Skeletal muscle satellite cell (primary cell): ENCODE data around the gene NISCH.

ENCODE experiments used
- H3K27me3 ChIP-seq: 2 replicates; pipeline ENCODE4 v1.7.0; 2013; ENCODE audit warnings: low read length; ENCODE audit not compliant: control insufficient read depth, insufficient read depth
- H3K36me3 ChIP-seq: 2 replicates; pipeline ENCODE4 v1.7.0; 2013; ENCODE audit warnings: mild to moderate bottlenecking, control low read depth, low read length; ENCODE audit not compliant: insufficient read depth
- H3K4me1 ChIP-seq: 2 replicates; pipeline ENCODE4 v1.7.0; 2013; ENCODE audit warnings: low read length; ENCODE audit not compliant: control insufficient read depth, insufficient read depth
- H3K4me2 ChIP-seq: 2 replicates; pipeline ENCODE4 v1.7.0; 2013; ENCODE audit warnings: mild to moderate bottlenecking, low read length
- H3K4me3 ChIP-seq: 2 replicates; pipeline ENCODE4 v1.7.0; 2013; ENCODE audit warnings: low read length
- H3K9ac ChIP-seq: 2 replicates; pipeline ENCODE4 v1.7.0; 2013; ENCODE audit warnings: mild to moderate bottlenecking, low read depth, low read length, moderate library complexity
- H3K9me3 ChIP-seq: replicated peaks from 2 replicates; pipeline ENCODE4 v1.7.0; 2013; ENCODE audit warnings: mild to moderate bottlenecking, control low read depth, low read length

The NISCH gene

GRCh38 chr3:52437326-52438103 is 17.9 kb upstream of the NISCH start:
- H3K4me1 ChIP-seq: peaks cover 8% of the 10 kb centered on the region
- no peak overlapping the region for H3K4me2 ChIP-seq
- H3K27me3 ChIP-seq: peaks cover 23% of the 10 kb centered on the region
- H3K36me3 ChIP-seq: no peaks in the 10 kb centered on the region
- H3K9me3 ChIP-seq: no peaks in the 10 kb centered on the region
- no peak overlapping the region for H3K4me3 ChIP-seq
- H3K9ac ChIP-seq: no peak overlapping the region

- no peak overlapping the region for H3K4me2 ChIP-seq
- no peak overlapping the region for H3K9ac ChIP-seq
- peaks cover 8% of the 10 kb centered on the region for H3K4me1 ChIP-seq
- no peaks in the 10 kb centered on the region for H3K9me3 ChIP-seq
- peaks cover 23% of the 10 kb centered on the region for H3K27me3 ChIP-seq
- H3K4me3 ChIP-seq: no peak overlapping the region
- H3K36me3 ChIP-seq: no peaks in the 10 kb centered on the region
These were observed 17.4 kb upstream of the NISCH start for GRCh38 chr3:52438104-52438376.

GRCh38 chr3:52438579-52439425 is 16.6 kb upstream of the NISCH start:
- H3K36me3 ChIP-seq: no peaks in the 10 kb centered on the region
- peaks cover 8% of the 10 kb centered on the region for H3K4me1 ChIP-seq
- H3K4me2 ChIP-seq: no peak overlapping the region
- H3K27me3 ChIP-seq: peaks cover 16% of the 10 kb centered on the region
- no peak overlapping the region for H3K9ac ChIP-seq
- H3K9me3 ChIP-seq: no peaks in the 10 kb centered on the region
- H3K4me3 ChIP-seq: no peak overlapping the region

- Histone ChIP-seq H3K27me3 (peaks cover 9% of the 10 kb centered on the region), H3K9me3 (no peaks in the 10 kb centered on the region), H3K9ac (no peak overlapping the region), H3K4me2 (no peak overlapping the region), H3K36me3 (no peaks in the 10 kb centered on the region), H3K4me1 (peaks cover 8% of the 10 kb centered on the region), H3K4me3 (no peak overlapping the region)
These were observed 15.8 kb upstream of the NISCH start for GRCh38 chr3:52439426-52440248.

DNA sequence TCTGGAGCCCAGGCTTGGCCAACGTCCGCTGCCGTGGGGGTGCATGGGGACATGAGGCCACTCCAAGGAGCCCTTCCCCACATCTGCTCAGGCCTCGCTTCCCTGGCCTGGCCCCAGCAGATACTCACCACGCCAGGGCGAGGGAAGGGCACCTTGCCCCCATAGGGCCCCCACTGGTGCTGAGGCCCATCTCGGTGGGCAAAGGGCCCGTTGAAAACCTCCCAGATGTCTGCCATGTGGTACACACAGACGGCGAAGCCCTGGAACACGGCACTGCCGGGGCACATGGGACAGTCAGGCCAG is 15.2 kb upstream of the NISCH start:
- Histone ChIP-seq H3K9ac (no peak overlapping the region), H3K4me1 (peaks cover 8% of the 10 kb centered on the region), H3K4me3 (no peak overlapping the region), H3K4me2 (no peak overlapping the region), H3K36me3 (no peaks in the 10 kb centered on the region), H3K27me3 (peaks cover 4% of the 10 kb centered on the region), H3K9me3 (no peaks in the 10 kb centered on the region)

DNA sequence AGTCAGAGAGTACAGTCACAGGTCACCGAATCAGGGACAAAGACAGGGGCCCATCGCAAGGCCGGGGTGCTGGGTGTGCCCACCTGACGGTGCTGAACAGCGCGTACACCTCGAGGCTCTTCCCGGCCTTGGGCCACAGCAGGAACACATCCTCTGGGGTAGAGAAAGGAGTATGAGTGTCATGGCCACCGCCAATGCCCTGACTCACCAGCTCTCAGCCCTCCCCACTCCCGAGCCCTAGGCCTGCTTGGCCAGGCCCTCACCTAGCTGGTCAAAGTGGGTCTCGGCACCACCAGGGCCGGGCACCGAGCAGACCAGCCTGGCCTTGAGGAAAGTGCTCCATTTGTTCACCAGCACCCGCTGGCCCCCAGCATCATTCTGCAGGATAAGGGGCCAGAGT is 14.7 kb upstream of the NISCH start:
- Histone ChIP-seq H3K4me3 (no peak overlapping the region), H3K9me3 (no peaks in the 10 kb centered on the region), H3K4me2 (no peak overlapping the region), H3K27me3 (peaks cover under 1% of the 10 kb centered on the region), H3K9ac (no peak overlapping the region), H3K4me1 (peaks cover 8% of the 10 kb centered on the region), H3K36me3 (no peaks in the 10 kb centered on the region)

DNA sequence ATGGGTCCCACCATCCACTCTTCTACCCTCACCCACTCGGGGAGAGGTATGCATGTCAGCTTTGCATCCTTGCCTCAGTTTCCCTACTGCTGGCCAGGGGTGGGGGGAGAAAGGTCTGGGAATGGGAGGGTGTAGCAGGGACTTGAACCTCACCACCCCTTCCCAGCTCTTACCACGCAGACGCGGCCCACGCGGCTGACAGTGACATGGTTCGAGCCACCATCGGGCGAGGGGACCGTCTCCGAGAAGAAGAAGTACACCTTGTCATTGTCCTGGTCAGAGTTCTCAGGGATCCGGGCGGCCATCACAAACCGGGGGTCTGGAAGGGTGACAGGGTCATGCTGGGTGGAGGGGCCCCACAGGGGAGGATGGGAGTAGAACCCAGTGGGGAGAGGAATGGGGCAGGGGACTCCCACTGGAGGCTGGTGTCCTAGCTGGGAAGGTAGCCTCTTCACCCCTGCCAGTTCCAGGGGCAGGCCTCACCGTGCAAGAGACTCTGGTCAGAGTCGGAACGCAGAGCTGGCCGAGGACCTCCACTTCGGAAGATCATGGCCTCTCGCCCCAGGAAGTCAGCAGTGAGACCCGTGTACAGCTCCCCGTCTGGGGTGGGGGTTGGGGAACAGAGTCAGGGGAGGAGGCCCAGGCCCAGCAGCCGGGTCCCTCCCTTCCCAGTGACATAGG is 14.2 kb upstream of the NISCH start:
- H3K4me1 ChIP-seq: peaks cover 8% of the 10 kb centered on the region
- no peak overlapping the region for H3K4me2 ChIP-seq
- no peaks in the 10 kb centered on the region for H3K27me3 ChIP-seq
- H3K9me3 ChIP-seq: no peaks in the 10 kb centered on the region
- no peak overlapping the region for H3K4me3 ChIP-seq
- no peak overlapping the region for H3K9ac ChIP-seq
- H3K36me3 ChIP-seq: no peaks in the 10 kb centered on the region

DNA sequence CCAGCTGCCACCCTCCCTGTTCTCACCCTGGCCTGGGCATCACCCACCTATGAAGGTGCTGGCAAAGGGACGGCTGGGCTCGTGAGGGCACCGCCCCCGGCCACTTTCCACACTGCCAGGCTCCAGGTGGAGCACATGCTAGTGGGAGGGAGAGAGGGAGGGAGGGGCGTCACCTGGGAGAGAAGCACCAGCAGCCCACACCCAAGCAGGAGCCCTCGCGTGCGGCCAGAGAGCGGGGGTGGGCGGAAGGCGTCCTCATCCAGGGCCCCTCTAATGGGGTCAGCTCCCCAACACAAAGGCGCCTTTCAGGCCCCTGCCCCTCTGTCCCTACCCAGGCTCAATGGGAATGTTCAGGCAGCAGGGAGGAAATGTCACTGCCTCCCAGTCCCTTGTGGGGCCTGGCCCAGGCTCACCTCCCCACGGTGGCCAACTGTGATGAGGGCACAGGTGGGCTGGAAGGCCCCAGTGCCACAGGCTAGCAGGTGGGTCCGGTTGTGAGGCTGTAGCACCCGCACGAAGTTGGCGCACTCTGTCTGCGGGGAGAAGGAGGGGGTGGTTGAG is 13.6 kb upstream of the NISCH start:
- Histone ChIP-seq H3K4me1 (peaks cover 1% of the 10 kb centered on the region), H3K4me3 (no peak overlapping the region), H3K36me3 (no peaks in the 10 kb centered on the region), H3K9me3 (no peaks in the 10 kb centered on the region), H3K27me3 (no peaks in the 10 kb centered on the region), H3K9ac (no peak overlapping the region), H3K4me2 (no peak overlapping the region)

DNA sequence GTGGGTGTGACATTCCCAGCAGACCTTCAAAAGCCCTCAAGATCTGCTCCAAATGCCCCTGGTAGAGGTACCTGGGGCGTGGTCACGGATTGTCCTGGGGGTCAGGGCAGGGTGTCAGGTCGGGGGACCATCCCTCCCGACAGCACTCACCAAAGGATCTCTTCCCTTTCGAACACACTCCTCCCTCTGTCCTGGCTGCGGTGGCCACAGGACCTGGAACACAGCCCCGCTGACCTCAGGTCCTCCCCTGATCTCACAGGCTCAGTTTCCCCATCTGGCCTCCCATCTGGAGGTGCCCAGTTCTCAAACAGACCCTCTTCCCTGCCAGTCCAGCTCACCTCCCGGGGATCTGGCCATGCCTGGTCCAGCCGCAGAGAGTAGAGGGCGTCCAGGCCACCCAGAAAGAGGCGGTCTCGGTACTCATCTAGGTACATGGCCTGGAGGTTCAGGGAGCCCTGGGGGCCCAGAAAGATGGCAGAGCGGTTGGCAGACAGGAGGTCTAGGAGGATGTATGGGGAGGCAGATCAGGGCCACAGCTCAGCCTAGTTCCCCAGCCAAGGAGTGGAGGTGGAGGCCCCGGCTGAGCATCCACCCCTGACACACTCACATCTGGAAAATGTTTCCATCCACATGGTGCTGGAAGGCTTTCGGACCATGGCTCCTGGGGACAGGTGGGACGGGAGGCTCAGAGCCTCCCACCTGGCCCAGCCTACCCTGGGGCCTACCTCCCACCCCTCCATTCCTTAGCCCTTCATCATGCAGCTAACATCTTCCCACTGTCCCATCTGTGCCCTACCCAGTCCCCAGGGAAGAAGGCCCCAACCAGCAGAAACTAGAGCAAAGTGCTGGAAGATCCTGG is 12.8 kb upstream of the NISCH start:
- no peak overlapping the region for H3K4me3 ChIP-seq
- no peak overlapping the region for H3K9ac ChIP-seq
- H3K36me3 ChIP-seq: no peaks in the 10 kb centered on the region
- H3K4me1 ChIP-seq: no peaks in the 10 kb centered on the region
- H3K4me2 ChIP-seq: no peak overlapping the region
- no peaks in the 10 kb centered on the region for H3K9me3 ChIP-seq
- no peaks in the 10 kb centered on the region for H3K27me3 ChIP-seq

GRCh38 chr3:52443268-52443610 is 12.2 kb upstream of the NISCH start:
- H3K9ac ChIP-seq: no peak overlapping the region
- no peaks in the 10 kb centered on the region for H3K27me3 ChIP-seq
- no peaks in the 10 kb centered on the region for H3K4me1 ChIP-seq
- H3K4me2 ChIP-seq: no peak overlapping the region
- no peak overlapping the region for H3K4me3 ChIP-seq
- no peaks in the 10 kb centered on the region for H3K36me3 ChIP-seq
- H3K9me3 ChIP-seq: no peaks in the 10 kb centered on the region
